Measurements from ENCODE around the gene DYNLRB1.
"Not testable (repeated sequence)": the region's sequence is repeated elsewhere in the genome, so short reads cannot be mapped to it uniquely, and the experiment has no call there.

DYNLRB1 gene

GRCh38 chr20:34516247-34517113 is at the start of gene DYNLRB1:
Gene DYNLRB1 (plus strand): TSS chr20:34516422. CDS start chr20:34516459, 37 bp downstream.
- peak; percentile 94 for DNase-seq

GRCh38 chr20:34468951-34469350 is 47.3 kb upstream of the DYNLRB1 start:
- no peak for DNase-seq

GRCh38 chr20:34472246-34472925 is 43.8 kb upstream of the DYNLRB1 start:
- no peak for DNase-seq

- peak; percentile 19 for DNase-seq
Observed at GRCh38 chr20:34473262-34473883, 42.8 kb upstream of the DYNLRB1 start.

GRCh38 chr20:34475979-34476736 is 40.1 kb upstream of the DYNLRB1 start:
- DNase-seq = peak; percentile 24

GRCh38 chr20:34479627-34480026 is 36.6 kb upstream of the DYNLRB1 start:
- DNase-seq = no peak

GRCh38 chr20:34482154-34482553 is 34.1 kb upstream of the DYNLRB1 start:
- DNase-seq = not testable (repeated sequence)

GRCh38 chr20:34483585-34484220 is 32.5 kb upstream of the DYNLRB1 start:
- not testable (repeated sequence) for DNase-seq

GRCh38 chr20:34485068-34485634 is 31.1 kb upstream of the DYNLRB1 start:
- no peak for DNase-seq

- no peak for DNase-seq
Observed at GRCh38 chr20:34491226-34491931, 24.8 kb upstream of the DYNLRB1 start.

- no peak for DNase-seq
Observed at GRCh38 chr20:34491932-34492509, 24.2 kb upstream of the DYNLRB1 start.

GRCh38 chr20:34493646-34494045 is 22.6 kb upstream of the DYNLRB1 start:
- DNase-seq = no peak

- no peak for DNase-seq
Observed at GRCh38 chr20:34495307-34495706, 20.9 kb upstream of the DYNLRB1 start.

GRCh38 chr20:34495916-34496315 is 20.3 kb upstream of the DYNLRB1 start:
- DNase-seq = no peak

- DNase-seq = not testable (repeated sequence)
Observed at GRCh38 chr20:34497596-34497995, 18.6 kb upstream of the DYNLRB1 start.

GRCh38 chr20:34500823-34501222 is 15.4 kb upstream of the DYNLRB1 start:
- DNase-seq = no peak

GRCh38 chr20:34506480-34506879 is 9.7 kb upstream of the DYNLRB1 start:
- DNase-seq = no peak

GRCh38 chr20:34507702-34508413 is 8.4 kb upstream of the DYNLRB1 start:
- no peak for DNase-seq

GRCh38 chr20:34510575-34510974 is 5.6 kb upstream of the DYNLRB1 start:
- no peak for DNase-seq

GRCh38 chr20:34511891-34512265 is 4.3 kb upstream of the DYNLRB1 start:
- no peak for DNase-seq
